ENCODE data around the gene CYP2F1. TPM values are rescaled to one million over a fixed set of nuclear protein-coding genes. Genes with fewer than 3 reads are reported as not detected.
"Not testable (repeated sequence)": the region's sequence is repeated elsewhere in the genome, so short reads cannot be mapped to it uniquely, and the experiment has no call there.

The CYP2F1 gene
- total RNA-seq, 1 experiment from 2014 or later, result not detected

DNA sequence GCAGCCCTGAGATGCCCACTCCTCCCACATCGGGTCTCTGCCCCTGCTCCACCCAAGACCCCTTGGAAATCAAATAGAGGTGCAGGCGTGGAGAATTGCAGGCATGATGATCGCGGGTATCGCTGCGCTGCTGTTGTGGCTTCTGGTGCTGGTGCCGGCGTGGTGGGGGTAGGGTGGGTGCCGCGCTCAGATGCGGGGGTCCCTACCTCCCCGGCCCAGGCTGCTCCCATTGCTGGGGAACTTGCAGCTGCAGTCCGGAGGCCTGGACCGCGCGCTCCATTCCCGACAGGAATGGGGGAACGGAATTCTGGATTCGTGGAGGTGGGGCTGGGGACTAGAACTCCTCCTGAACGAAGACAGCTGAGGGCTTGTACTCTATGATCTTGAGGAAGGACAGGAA lies 20.4 kb downstream of the CYP2F1 start:
- H3K27me3 Mint-ChIP-seq (ENCODE audit: insufficient read depth, unreplicated experiment), result peaks cover 6% of the 10 kb centered on the region
- no peak overlapping the region for H3K27ac Mint-ChIP-seq (ENCODE audit: unreplicated experiment)
- no TSS peak for BruUV-seq (replicated peaks)
- Histone ChIP-seq H3K4me3 (ENCODE audit: low read depth, low read length) (no peak overlapping the region), H3K36me3 (ENCODE audit: control insufficient read depth, insufficient read depth, low read length) (no peaks in the 10 kb centered on the region), H3K27me3 (replicated peaks; ENCODE audit: control insufficient read depth, insufficient read depth, low read length) (no peaks in the 10 kb centered on the region), H3K9me3 (no peaks in the 10 kb centered on the region), H3K4me1 (no peaks in the 10 kb centered on the region)
- CTCF ChIA-PET, result no interaction called here
- H3K9me3 Mint-ChIP-seq (ENCODE audit: unreplicated experiment), result peaks cover 10% of the 10 kb centered on the region
- intact Hi-C loops (cut with micrococcal nuclease; ENCODE audit: unreplicated experiment), result no loop called here
- POLR2A ChIA-PET, result no interaction called here
- H3K4me3 Mint-ChIP-seq (ENCODE audit: unreplicated experiment), result no peak overlapping the region
- H3K4me1 Mint-ChIP-seq (ENCODE audit: low read depth, unreplicated experiment), result no peaks in the 10 kb centered on the region
- no peak for DNase-seq
- TF ChIP-seq, protein P1, sequence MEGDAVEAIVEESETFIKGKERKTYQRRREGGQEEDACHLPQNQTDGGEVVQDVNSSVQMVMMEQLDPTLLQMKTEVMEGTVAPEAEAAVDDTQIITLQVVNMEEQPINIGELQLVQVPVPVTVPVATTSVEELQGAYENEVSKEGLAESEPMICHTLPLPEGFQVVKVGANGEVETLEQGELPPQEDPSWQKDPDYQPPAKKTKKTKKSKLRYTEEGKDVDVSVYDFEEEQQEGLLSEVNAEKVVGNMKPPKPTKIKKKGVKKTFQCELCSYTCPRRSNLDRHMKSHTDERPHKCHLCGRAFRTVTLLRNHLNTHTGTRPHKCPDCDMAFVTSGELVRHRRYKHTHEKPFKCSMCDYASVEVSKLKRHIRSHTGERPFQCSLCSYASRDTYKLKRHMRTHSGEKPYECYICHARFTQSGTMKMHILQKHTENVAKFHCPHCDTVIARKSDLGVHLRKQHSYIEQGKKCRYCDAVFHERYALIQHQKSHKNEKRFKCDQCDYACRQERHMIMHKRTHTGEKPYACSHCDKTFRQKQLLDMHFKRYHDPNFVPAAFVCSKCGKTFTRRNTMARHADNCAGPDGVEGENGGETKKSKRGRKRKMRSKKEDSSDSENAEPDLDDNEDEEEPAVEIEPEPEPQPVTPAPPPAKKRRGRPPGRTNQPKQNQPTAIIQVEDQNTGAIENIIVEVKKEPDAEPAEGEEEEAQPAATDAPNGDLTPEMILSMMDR (IDR thresholded peaks at IDR 0.05; ENCODE audit: insufficient read depth in 1 of 2, low read depth in 1 of 2, low read length in 1 of 2, severe bottlenecking in 1 of 2, unreplicated experiment in 1 of 2), result no peak
- H3K36me3 Mint-ChIP-seq (ENCODE audit: insufficient read depth, unreplicated experiment), result no peaks in the 10 kb centered on the region

DNA sequence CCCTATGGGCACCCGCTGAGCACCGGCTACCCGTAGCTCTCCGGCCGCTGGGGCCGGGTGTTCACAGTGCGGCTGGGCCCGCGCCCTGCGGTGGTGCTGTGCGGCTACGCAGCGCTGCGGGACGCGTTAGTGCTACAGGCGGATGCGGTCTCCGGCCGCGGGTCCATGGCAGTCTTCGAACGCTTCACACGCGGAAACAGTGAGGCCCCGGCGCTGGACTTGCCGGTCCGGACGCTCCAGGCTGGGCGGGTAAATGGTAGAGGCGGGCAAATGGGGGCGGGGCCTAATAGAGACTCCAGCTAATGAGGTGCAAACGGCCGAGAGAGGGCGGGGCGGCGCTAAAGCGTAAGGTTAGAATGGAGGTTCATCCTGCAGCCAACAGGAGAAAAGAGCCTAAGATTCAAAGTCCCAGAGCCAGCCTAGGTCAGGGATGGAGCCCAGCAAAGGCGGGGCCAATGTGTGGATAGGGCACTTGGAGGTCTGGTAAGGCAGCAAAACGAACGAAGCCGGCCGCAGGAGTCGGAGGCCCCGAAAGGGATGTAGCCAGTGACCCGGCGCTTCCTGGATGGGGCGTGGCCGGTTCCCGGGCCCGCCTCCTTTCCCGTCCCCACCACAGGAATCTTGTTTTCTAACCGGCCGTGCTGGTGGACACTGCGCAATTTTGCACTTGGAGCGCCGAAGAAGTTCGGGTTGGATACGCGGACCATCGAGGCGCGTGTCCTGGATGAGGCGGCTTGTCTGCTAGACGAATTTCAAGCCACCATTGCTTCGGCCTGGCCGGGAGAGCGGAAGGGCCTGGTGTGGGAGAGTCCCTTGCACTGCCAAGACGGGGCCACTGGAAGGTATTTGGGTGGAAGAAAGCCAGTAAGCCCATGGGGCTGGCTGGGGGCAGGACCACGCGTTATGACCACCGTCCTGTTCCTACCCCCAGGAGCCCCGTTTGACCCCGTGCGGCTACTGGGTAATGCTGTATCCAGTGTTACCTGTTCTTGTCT lies 21.5 kb downstream of the CYP2F1 start:
- H3K36me3 ChIP-seq (ENCODE audit: control insufficient read depth, insufficient read depth, low read length); H3K36me3 Mint-ChIP-seq (ENCODE audit: insufficient read depth, unreplicated experiment); H3K4me1 Mint-ChIP-seq (ENCODE audit: low read depth, unreplicated experiment); BruUV-seq (replicated peaks); H3K9me3 ChIP-seq; H3K27me3 ChIP-seq (replicated peaks; ENCODE audit: control insufficient read depth, insufficient read depth, low read length); H3K9me3 Mint-ChIP-seq (ENCODE audit: unreplicated experiment); POLR2A ChIA-PET; DNase-seq; H3K4me3 ChIP-seq (ENCODE audit: low read depth, low read length); CTCF ChIA-PET; intact Hi-C loops (cut with micrococcal nuclease; ENCODE audit: unreplicated experiment); H3K27me3 Mint-ChIP-seq (ENCODE audit: insufficient read depth, unreplicated experiment); H3K4me1 ChIP-seq; H3K4me3 Mint-ChIP-seq (ENCODE audit: unreplicated experiment); H3K27ac Mint-ChIP-seq (ENCODE audit: unreplicated experiment): not testable (repeated sequence)

DNA sequence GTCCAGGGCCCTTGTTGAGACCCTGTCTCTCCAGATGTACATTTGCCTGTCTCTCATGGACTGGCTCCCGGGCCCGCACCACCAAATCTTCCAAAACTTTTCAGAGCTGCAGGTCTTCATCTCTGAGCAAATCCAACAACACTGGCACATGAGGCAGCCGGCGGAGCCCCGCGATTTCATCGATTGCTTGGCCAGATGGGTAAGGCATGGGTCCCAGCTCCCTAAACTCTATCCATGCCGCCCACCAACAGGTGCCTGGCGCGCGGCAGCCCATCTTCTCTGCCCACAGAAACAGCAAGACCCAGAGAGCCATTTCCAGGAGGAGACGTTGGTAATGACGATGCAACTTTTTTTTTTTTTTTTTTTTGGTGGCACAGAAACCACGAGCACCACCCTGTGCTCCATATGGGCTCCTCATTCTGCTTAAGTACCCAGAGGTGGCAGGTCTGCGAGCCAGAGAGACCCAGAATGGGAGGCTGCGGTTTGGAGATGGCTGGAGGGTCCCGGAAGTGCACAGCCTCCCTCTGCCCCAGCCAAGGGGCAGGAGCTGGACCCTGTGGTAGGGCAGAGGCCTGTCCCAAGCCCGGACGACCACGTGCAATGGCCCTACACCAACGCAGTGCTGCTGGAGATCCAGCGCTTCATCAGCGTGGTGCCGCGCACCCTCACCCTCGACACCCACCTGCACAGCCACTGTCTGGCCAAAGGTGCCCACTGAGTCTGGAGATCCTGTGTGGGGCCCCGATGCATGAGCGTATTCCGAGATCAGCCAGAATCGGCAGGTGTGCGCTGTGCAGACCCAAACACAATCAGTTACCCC lies 22.6 kb downstream of the CYP2F1 start:
- BruUV-seq (replicated peaks), result no TSS peak
- Mint-ChIP-seq H3K4me3 (ENCODE audit: unreplicated experiment) (no peak overlapping the region), H3K9me3 (ENCODE audit: unreplicated experiment) (peaks cover 10% of the 10 kb centered on the region), H3K36me3 (ENCODE audit: insufficient read depth, unreplicated experiment) (no peaks in the 10 kb centered on the region), H3K4me1 (ENCODE audit: low read depth, unreplicated experiment) (no peaks in the 10 kb centered on the region), H3K27me3 (ENCODE audit: insufficient read depth, unreplicated experiment) (peaks cover 3% of the 10 kb centered on the region), H3K27ac (ENCODE audit: unreplicated experiment) (no peak overlapping the region)
- DNase-seq, result no peak
- Histone ChIP-seq H3K4me1 (no peaks in the 10 kb centered on the region), H3K4me3 (ENCODE audit: low read depth, low read length) (no peak overlapping the region), H3K9me3 (no peaks in the 10 kb centered on the region), H3K27me3 (replicated peaks; ENCODE audit: control insufficient read depth, insufficient read depth, low read length) (no peaks in the 10 kb centered on the region), H3K36me3 (ENCODE audit: control insufficient read depth, insufficient read depth, low read length) (no peaks in the 10 kb centered on the region)
- ChIA-PET POLR2A (no interaction called here), CTCF (no interaction called here)
- TF ChIP-seq, protein P1 (IDR thresholded peaks at IDR 0.05; ENCODE audit: insufficient read depth in 1 of 2, low read depth in 1 of 2, low read length in 1 of 2, severe bottlenecking in 1 of 2, unreplicated experiment in 1 of 2), result no peak
- intact Hi-C loops (cut with micrococcal nuclease; ENCODE audit: unreplicated experiment), result no loop called here
